Measurements from ENCODE around the gene GRHL1.
A peak's percentile ranks its signal among the peaks of the same experiment; 100 is the strongest.

- peak in 1 of 3 experiments; percentile 30 for TF ChIP-seq CTCF (IDR thresholded peaks at IDR 0.05)
- TF ChIP-seq POLR2AphosphoS5 (IDR thresholded peaks at IDR 0.05; ENCODE audit: insufficient read depth in 1 of 2, low read depth in 1 of 2), result peak in 1 of 2 donors; percentile 59
Measured at GRCh38 chr2:10036095-10036884, 84.8 kb downstream of the GRHL1 start.

Measured in vagina (tissue), 2 donors.